SK-N-SH (cell line): ENCODE data around the gene MX2. TPM values are rescaled to one million over a fixed set of nuclear protein-coding genes. Genes with fewer than 3 reads are reported as not detected.

Source experiments
- CTCF ChIA-PET: fragments of 300-600, 350-600 bp; formaldehyde crosslinking; extraction: SDS; loops from one replicate; lab custom pipeline; 2021; lab: Yijun Ruan, JAX
- POLR2A ChIA-PET: fragments of 350-600 bp; sonication (Branson Sonifier 250); formaldehyde crosslinking; extraction: SDS; loops from one replicate; lab custom pipeline; 2020; ENCODE audit warnings: antibody characterized with exemption, inconsistent platforms; lab: Yijun Ruan, JAX
- DNase-seq: peaks from one replicate; pipeline ENCODE4 v3.0.0; 2012
- H2AFZ ChIP-seq: fragments of 200-600 bp; sonication (generic); 2 replicates; pipeline ENCODE4 v1.8.1; 2016; ENCODE audit warnings: antibody characterized with exemption, mild to moderate bottlenecking, low read depth
- H3F3A ChIP-seq: fragments of 200-600 bp; sonication (generic); replicated peaks from 2 replicates; pipeline ENCODE3; 2016; ENCODE audit warnings: antibody characterized with exemption, mild to moderate bottlenecking; ENCODE audit not compliant: insufficient read depth
- H3K27ac ChIP-seq, 2 experiments: fragments of 200-500 bp in 1 of 2; fragments of 200-600 bp in 1 of 2; sonication (Bioruptor generic) in 1 of 2; sonication (generic), shearing (Covaris generic) in 1 of 2; 2 replicates each; pipeline versions ENCODE4 v1.5.1 to v1.6.1; 2014 to 2016; ENCODE audit warnings: low read depth in 2 of 2, inconsistent platforms in 1 of 2, low read length in 1 of 2, mild to moderate bottlenecking in 1 of 2, mixed read lengths in 1 of 2
- H3K27me3 ChIP-seq: fragments of 200-600 bp; sonication (generic), shearing (Covaris generic); 2 replicates; pipeline ENCODE4 v1.6.1; 2016; ENCODE audit warnings: mixed run types; ENCODE audit not compliant: insufficient read depth
- H3K36me3 ChIP-seq, 2 experiments: fragments of 200-500 bp in 1 of 2; fragments of 200-600 bp in 1 of 2; sonication (Bioruptor generic) in 1 of 2; sonication (generic) in 1 of 2; replicated peaks in 1 of 2; 2 replicates each; pipeline versions ENCODE3 to v1.5.1; 2014 to 2016; ENCODE audit warnings: low read length in 1 of 2, mild to moderate bottlenecking in 1 of 2; ENCODE audit not compliant: insufficient read depth in 2 of 2, control insufficient read depth in 1 of 2
- H3K4me1 ChIP-seq, 2 experiments: fragments of 200-500 bp in 1 of 2; fragments of 200-600 bp in 1 of 2; sonication (Bioruptor generic) in 1 of 2; sonication (generic), shearing (Covaris generic) in 1 of 2; 2 replicates each; pipeline versions ENCODE4 v1.5.1 to v1.6.1; 2014 to 2016; ENCODE audit warnings: low read depth in 1 of 2, low read length in 1 of 2, mixed run types in 1 of 2; ENCODE audit not compliant: insufficient read depth in 2 of 2, control insufficient read depth in 1 of 2
- H3K4me2 ChIP-seq: fragments of 200-600 bp; sonication (generic), shearing (Covaris generic); 2 replicates; pipeline ENCODE4 v1.6.1; 2017; ENCODE audit warnings: mixed run types
- H3K4me3 ChIP-seq, 2 experiments: fragments of 200-500 bp in 1 of 2; fragments of 200-600 bp in 1 of 2; sonication (Bioruptor generic) in 1 of 2; sonication (generic), shearing (Covaris generic) in 1 of 2; 2 replicates each; pipeline versions ENCODE4 v1.5.1 to v1.8.1; 2014 to 2016; ENCODE audit warnings: low read depth in 2 of 2, inconsistent platforms in 1 of 2, low read length in 1 of 2, mild to moderate bottlenecking in 1 of 2, mixed read lengths in 1 of 2, moderate library complexity in 1 of 2
- H3K79me2 ChIP-seq: fragments of 200-600 bp; sonication (generic); 2 replicates; pipeline ENCODE4 v1.8.1; 2017; ENCODE audit warnings: mild to moderate bottlenecking; ENCODE audit not compliant: insufficient read depth
- H3K9ac ChIP-seq: fragments of 200-600 bp; sonication (generic); 2 replicates; pipeline ENCODE4 v1.6.1; 2017; ENCODE audit warnings: mixed run types
- H3K9me2 ChIP-seq: fragments of 200-600 bp; sonication (generic); 2 replicates; pipeline ENCODE4 v1.6.1; 2017; ENCODE audit warnings: mixed run types
- H3K9me3 ChIP-seq: fragments of 200-600 bp; sonication (generic); 2 replicates; pipeline ENCODE4 v1.6.1; 2017; ENCODE audit warnings: mixed run types, mild to moderate bottlenecking, moderate library complexity
- H4K20me1 ChIP-seq: fragments of 200-600 bp; sonication (generic); 2 replicates; pipeline ENCODE4 v1.6.1; 2017; ENCODE audit warnings: mild to moderate bottlenecking, mixed run types; ENCODE audit not compliant: insufficient read depth
- GABPA ChIP-seq: IDR thresholded peaks from 2 replicates; pipeline ENCODE4 v1.4.0; 2012; ENCODE audit warnings: low read depth, mild to moderate bottlenecking
- NRF1 ChIP-seq: IDR thresholded peaks from 2 replicates; pipeline ENCODE4 v1.6.1; 2012; ENCODE audit warnings: low read depth, mild to moderate bottlenecking, low read length
- POLR2AphosphoS5 ChIP-seq: IDR thresholded peaks from 2 replicates; pipeline ENCODE4 v1.6.1; 2012; ENCODE audit warnings: low read depth, low read length
- RAD21 ChIP-seq: IDR thresholded peaks from 2 replicates; pipeline ENCODE4 v1.6.1; 2012; ENCODE audit warnings: mild to moderate bottlenecking, low read length
- RFX5 ChIP-seq: IDR thresholded peaks from 2 replicates; pipeline ENCODE4 v1.6.1; 2012; ENCODE audit warnings: mild to moderate bottlenecking, improper control_type of control experiment, low read length
- RXRA ChIP-seq: IDR thresholded peaks from 2 replicates; pipeline ENCODE4 v1.4.0; 2012; ENCODE audit warnings: low read depth, mild to moderate bottlenecking, borderline replicate concordance
- TCF12 ChIP-seq: IDR thresholded peaks from 2 replicates; pipeline ENCODE4 v1.4.0; 2012
- WGBS: methylation state at CpG from one replicate; pipeline ENCODE4 v1.1.6; 2017; ENCODE audit warnings: low lambda C conversion rate; 5-methylcytosine and 5-hydroxymethylcytosine counted together
- polyA plus RNA-seq, 3 experiments: library from polyadenylated mRNA; depleted of rRNA; stranded (reverse); fragments of >200 nt; gene quantifications; 2 replicates each; pipeline ENCODE4 v1.2.3, GENCODE V29; 2012
- TF ChIP-seq, protein P1 (sequence below): fragments of 200-600 bp; sonication (generic); IDR thresholded peaks from 2 replicates; pipeline ENCODE4 v1.6.1; 2017; ENCODE audit warnings: antibody characterized with exemption, mild to moderate bottlenecking, moderate library complexity
- TF ChIP-seq, protein P2 (sequence below): IDR thresholded peaks from 2 replicates; pipeline ENCODE4; 2012
- TF ChIP-seq, protein P3 (sequence below): fragments of 150-350 bp; IDR thresholded peaks from 2 replicates; pipeline ENCODE4 v1.6.1; 2016; ENCODE audit warnings: mild to moderate bottlenecking, low read depth, low read length

Gene MX2
- polyA plus RNA-seq, 1 of the 3 experiments (the other 2 are of a cell fraction), result 0.08 TPM

DNA sequence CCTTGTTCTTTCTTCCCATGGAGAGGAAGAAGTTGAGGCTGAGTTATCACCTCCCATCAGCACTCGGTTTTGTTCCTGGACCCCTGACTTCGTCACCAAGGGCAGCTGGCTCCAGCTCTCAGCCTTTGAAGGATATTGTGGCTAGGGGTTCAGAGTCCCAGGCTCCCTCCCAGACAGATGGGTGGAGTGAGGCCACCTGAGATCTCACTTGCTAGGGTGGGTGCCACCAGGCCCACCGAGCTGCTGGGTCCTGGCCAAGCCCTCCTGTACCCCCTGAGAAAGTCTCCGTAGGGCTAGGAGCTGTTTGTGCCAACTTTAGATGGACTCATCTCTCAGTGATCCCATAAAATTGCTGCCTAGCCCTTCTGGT, 6.9 kb downstream of the MX2 start:
- Histone ChIP-seq H3K9me3 (no peaks in the 10 kb centered on the region), H3F3A (no peaks in the 10 kb centered on the region), H3K4me3 (no peak overlapping the region), H3K36me3 (no peaks in the 10 kb centered on the region), H4K20me1 (no peaks in the 10 kb centered on the region), H3K4me1 (no peaks in the 10 kb centered on the region), H3K9me2 (no peaks in the 10 kb centered on the region), H3K9ac (no peak overlapping the region), H2AFZ (no peak overlapping the region), H3K4me2 (no peak overlapping the region), H3K27ac (no peak overlapping the region), H3K27me3 (0 out of 2 replicates have a peak, but pooled peaks cover 6% of the 10 kb centered on the region), H3K79me2 (no peaks in the 10 kb centered on the region)
- no peak for TF ChIP-seq RXRA
- TF ChIP-seq, protein P1, sequence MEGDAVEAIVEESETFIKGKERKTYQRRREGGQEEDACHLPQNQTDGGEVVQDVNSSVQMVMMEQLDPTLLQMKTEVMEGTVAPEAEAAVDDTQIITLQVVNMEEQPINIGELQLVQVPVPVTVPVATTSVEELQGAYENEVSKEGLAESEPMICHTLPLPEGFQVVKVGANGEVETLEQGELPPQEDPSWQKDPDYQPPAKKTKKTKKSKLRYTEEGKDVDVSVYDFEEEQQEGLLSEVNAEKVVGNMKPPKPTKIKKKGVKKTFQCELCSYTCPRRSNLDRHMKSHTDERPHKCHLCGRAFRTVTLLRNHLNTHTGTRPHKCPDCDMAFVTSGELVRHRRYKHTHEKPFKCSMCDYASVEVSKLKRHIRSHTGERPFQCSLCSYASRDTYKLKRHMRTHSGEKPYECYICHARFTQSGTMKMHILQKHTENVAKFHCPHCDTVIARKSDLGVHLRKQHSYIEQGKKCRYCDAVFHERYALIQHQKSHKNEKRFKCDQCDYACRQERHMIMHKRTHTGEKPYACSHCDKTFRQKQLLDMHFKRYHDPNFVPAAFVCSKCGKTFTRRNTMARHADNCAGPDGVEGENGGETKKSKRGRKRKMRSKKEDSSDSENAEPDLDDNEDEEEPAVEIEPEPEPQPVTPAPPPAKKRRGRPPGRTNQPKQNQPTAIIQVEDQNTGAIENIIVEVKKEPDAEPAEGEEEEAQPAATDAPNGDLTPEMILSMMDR, result no peak
- TF ChIP-seq, protein P2, sequence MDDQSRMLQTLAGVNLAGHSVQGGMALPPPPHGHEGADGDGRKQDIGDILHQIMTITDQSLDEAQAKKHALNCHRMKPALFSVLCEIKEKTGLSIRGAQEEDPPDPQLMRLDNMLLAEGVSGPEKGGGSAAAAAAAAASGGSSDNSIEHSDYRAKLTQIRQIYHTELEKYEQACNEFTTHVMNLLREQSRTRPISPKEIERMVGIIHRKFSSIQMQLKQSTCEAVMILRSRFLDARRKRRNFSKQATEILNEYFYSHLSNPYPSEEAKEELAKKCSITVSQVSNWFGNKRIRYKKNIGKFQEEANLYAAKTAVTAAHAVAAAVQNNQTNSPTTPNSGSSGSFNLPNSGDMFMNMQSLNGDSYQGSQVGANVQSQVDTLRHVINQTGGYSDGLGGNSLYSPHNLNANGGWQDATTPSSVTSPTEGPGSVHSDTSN, result no peak
- no peak for TF ChIP-seq GABPA
- no peak for TF ChIP-seq NRF1
- TF ChIP-seq, protein P3, sequence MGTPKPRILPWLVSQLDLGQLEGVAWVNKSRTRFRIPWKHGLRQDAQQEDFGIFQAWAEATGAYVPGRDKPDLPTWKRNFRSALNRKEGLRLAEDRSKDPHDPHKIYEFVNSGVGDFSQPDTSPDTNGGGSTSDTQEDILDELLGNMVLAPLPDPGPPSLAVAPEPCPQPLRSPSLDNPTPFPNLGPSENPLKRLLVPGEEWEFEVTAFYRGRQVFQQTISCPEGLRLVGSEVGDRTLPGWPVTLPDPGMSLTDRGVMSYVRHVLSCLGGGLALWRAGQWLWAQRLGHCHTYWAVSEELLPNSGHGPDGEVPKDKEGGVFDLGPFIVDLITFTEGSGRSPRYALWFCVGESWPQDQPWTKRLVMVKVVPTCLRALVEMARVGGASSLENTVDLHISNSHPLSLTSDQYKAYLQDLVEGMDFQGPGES, result no peak
- no peak for TF ChIP-seq RFX5
- no peak for TF ChIP-seq RAD21
- no peak for TF ChIP-seq TCF12
- DNase-seq, result no peak
- CTCF ChIA-PET, result interaction anchor here (0.5 kb wide), 1 partner anchor 364 kb away, joined by 4 read pairs; no protein-coding TSS in a partner anchor
- WGBS, result 43% methylated on average over 4 of the region's 4 CpGs
- POLR2A ChIA-PET, result no interaction called here

DNA sequence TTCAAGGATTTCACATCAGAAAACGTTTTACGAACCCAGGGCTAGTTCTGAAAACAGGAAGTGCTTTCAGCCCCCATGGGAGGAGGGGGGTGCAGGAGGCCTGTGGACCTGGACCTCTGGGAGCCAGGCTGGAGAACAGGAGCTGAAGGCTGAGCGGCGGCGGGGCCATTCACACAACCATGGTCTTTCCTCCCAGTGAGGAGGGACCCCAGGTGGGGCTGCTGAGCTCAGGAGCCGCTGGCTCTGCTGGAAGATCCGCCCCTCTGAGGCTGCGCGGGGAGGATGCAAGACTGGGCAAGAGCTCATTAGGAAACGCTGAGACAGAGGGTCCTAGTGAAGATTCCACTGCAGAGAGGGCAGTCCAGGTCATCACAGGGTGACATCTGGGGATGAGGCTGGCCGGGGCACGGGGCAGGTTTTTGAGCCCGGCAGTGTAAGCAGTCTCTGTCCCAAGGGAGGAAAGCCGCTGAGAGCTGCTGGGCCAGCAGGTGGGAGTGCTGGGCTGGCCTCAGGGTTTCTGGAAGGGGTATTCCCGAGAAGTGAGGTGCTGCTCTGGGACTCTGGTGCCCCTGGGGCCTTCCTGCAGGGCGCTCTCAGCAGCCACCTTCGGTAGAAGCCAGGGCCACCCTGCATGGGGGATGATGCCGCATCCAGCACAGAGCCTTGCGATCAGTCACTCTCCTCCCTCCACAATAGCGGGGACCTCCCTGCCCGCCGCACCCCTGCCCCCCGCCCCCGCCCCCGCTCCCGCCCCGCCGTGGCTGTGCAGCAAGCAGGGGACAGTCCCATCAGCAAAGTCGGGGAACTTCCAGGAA, 7.5 kb downstream of the MX2 start:
- no peak overlapping the region for H3K27ac ChIP-seq
- TF ChIP-seq RAD21 (no peak), POLR2AphosphoS5 (no peak)
- peak overlapping the region; percentile 32; the same call in 1 of the 2 replicates for H2AFZ ChIP-seq
- no peaks in the 10 kb centered on the region for H3K9me3 ChIP-seq
- no peak overlapping the region for H3K4me2 ChIP-seq
- 0 out of 2 replicates have a peak, but pooled peaks cover 6% of the 10 kb centered on the region for H3K27me3 ChIP-seq
- H3K79me2 ChIP-seq, result no peaks in the 10 kb centered on the region
- no peaks in the 10 kb centered on the region for H3F3A ChIP-seq
- H3K4me1 ChIP-seq, result no peaks in the 10 kb centered on the region
- 13% methylated on average over 8 of the region's 29 CpGs for WGBS
- CTCF ChIA-PET, result interaction anchor here (0.5 kb wide), 1 partner anchor 364 kb away, joined by 4 read pairs; no protein-coding TSS in a partner anchor
- H3K36me3 ChIP-seq, result no peaks in the 10 kb centered on the region
- no peaks in the 10 kb centered on the region for H4K20me1 ChIP-seq
- H3K9me2 ChIP-seq, result no peaks in the 10 kb centered on the region
- DNase-seq, result peak; percentile 42
- H3K4me3 ChIP-seq, result no peak overlapping the region
- POLR2A ChIA-PET, result no interaction called here
- no peak overlapping the region for H3K9ac ChIP-seq
